ENCODE measurements around the gene AFAP1.

Gene AFAP1

DNA sequence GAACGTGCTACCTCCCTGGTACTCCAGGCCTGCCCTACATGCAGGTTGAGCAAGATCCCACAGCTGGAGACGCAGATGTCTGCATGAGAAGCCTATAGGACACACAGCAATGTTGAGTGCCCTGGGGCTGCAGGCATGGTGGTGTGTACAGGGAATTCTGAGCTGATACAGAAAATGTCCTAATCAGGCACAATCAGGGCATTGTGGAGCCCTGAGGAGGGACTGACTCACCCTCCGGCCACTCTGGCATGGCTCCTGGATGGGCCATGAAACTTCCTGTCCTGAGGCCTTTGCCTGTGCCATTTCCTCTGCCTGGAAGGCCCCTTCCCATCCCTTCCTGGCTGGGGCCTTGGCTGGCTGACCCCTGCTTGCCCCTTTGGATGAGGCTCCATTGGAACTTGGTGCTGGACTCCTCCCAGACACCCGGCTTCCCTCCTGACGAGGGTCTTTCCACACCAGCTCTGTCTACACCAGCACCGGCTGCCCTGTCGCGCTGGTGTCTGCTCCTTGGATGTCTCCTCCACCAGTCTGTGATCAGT is 16.7 kb upstream of the AFAP1 start:
- TF ChIP-seq, protein P1, sequence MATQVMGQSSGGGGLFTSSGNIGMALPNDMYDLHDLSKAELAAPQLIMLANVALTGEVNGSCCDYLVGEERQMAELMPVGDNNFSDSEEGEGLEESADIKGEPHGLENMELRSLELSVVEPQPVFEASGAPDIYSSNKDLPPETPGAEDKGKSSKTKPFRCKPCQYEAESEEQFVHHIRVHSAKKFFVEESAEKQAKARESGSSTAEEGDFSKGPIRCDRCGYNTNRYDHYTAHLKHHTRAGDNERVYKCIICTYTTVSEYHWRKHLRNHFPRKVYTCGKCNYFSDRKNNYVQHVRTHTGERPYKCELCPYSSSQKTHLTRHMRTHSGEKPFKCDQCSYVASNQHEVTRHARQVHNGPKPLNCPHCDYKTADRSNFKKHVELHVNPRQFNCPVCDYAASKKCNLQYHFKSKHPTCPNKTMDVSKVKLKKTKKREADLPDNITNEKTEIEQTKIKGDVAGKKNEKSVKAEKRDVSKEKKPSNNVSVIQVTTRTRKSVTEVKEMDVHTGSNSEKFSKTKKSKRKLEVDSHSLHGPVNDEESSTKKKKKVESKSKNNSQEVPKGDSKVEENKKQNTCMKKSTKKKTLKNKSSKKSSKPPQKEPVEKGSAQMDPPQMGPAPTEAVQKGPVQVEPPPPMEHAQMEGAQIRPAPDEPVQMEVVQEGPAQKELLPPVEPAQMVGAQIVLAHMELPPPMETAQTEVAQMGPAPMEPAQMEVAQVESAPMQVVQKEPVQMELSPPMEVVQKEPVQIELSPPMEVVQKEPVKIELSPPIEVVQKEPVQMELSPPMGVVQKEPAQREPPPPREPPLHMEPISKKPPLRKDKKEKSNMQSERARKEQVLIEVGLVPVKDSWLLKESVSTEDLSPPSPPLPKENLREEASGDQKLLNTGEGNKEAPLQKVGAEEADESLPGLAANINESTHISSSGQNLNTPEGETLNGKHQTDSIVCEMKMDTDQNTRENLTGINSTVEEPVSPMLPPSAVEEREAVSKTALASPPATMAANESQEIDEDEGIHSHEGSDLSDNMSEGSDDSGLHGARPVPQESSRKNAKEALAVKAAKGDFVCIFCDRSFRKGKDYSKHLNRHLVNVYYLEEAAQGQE (IDR thresholded peaks at IDR 0.05; ENCODE audit: insufficient read depth in 1 of 2, low read depth in 2 of 2, low read length in 2 of 2) = peak in 1 of 2 experiments; percentile 26; a peak in 1 of 4 replicates
- no peak for TF ChIP-seq TAF1 (IDR thresholded peaks at IDR 0.05; ENCODE audit: borderline replicate concordance, insufficient read depth, low read length)
- TF ChIP-seq FOXP2 (optimal IDR thresholded peaks at IDR 0.05; ENCODE audit: borderline replicate concordance, extremely low read depth, extremely low read length, insufficient read depth) = no peak
- no peak for TF ChIP-seq SIN3A (IDR thresholded peaks at IDR 0.05; ENCODE audit: borderline replicate concordance, insufficient read depth, low read length)
- TF ChIP-seq POLR2AphosphoS5 (IDR thresholded peaks at IDR 0.05; ENCODE audit: low read depth, low read length) = no peak

DNA sequence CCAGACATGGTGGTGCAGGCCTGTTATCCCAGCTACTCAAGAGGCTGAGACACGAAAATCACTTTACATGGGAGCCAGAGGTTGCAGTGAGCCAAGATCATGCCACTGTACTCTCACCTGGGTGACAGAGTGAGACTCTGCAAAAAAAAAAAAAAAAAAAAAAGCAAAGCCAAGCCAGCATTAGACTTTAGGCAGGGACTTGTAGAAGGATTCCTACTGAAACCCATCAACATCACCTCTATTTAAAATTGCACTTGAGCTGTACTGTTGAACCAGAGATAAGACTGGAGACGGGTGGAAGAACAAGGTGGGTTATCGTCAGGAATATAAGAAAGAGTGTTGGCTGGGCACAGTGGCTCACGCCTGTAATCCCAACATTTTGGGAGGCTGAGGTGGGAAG is 15.7 kb upstream of the AFAP1 start:
- TF ChIP-seq FOXP2 (optimal IDR thresholded peaks at IDR 0.05; ENCODE audit: borderline replicate concordance, extremely low read depth, extremely low read length, insufficient read depth) (no peak), TAF1 (IDR thresholded peaks at IDR 0.05; ENCODE audit: borderline replicate concordance, insufficient read depth, low read length) (no peak)
- TF ChIP-seq, protein P1 (IDR thresholded peaks at IDR 0.05; ENCODE audit: insufficient read depth in 1 of 2, low read depth in 2 of 2, low read length in 2 of 2) = no peak

DNA sequence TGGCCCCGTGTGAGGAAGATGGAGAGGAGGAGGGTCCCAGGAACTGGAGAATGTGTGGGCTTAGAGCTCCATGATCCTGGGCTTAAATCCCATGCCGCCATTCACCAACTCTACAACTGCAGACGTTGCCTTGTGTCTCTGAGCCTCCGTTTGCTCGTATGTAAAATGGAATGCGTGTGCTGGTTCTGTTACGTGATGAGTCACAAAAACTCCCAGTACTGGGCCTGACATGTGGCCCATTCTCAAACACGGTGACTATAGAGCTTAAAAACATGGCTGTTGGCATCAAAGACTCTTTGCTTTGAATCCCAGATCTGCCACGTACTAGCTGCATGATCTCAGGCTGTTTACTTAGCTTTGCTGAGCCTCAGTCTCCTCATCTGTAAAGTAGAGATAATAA is 13.0 kb upstream of the AFAP1 start:
- TF ChIP-seq, protein P1 (IDR thresholded peaks at IDR 0.05; ENCODE audit: insufficient read depth in 1 of 2, low read depth in 2 of 2, low read length in 2 of 2) = no peak
- TF ChIP-seq FOXP2 (optimal IDR thresholded peaks at IDR 0.05; ENCODE audit: borderline replicate concordance, extremely low read depth, extremely low read length, insufficient read depth) (no peak), SIN3A (IDR thresholded peaks at IDR 0.05; ENCODE audit: borderline replicate concordance, insufficient read depth, low read length) (no peak), TAF1 (IDR thresholded peaks at IDR 0.05; ENCODE audit: borderline replicate concordance, insufficient read depth, low read length) (no peak), POLR2AphosphoS5 (IDR thresholded peaks at IDR 0.05; ENCODE audit: low read depth, low read length) (no peak)

DNA sequence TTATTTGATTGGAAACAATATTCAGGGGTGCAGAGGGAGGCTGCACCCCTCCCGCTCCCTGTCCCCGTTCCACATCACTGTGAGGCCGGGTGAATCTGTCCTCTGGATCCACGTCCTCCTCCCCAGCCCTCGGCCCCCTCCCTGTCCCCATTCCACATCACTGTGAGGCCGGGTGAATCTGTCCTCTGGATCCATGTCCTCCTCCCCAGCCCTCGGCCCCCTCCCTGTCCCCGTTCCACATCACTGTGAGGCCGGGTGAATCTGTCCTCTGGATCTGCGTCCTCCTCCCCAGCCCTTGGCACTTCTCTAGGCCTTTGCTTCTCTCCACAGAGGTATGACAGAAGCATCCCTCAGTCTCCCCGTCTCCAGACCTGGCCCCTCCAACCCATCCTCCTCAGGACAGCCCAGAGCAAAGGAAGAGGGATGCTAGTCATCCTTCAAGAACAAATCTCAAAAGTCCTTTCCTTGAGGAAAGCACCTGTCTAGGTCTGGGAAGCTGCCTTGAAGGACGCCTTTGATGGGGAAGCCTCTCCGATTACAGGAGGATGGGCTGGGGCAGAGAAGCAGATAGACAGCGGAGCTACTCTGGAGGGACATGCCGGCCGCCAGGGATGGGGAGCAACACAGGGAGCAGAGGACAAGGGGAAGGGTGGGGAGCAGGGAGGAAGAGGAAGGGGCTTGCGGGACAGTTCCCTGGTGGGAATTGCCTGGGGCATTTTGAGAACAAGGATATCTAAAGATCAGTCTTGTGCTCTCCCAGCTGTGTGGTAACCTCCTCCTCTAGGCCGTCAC is 10.8 kb upstream of the AFAP1 start:
- TF ChIP-seq, protein P1 (IDR thresholded peaks at IDR 0.05; ENCODE audit: insufficient read depth in 1 of 2, low read depth in 2 of 2, low read length in 2 of 2) = no peak
- TF ChIP-seq SIN3A (IDR thresholded peaks at IDR 0.05; ENCODE audit: borderline replicate concordance, insufficient read depth, low read length) (no peak), FOXP2 (optimal IDR thresholded peaks at IDR 0.05; ENCODE audit: borderline replicate concordance, extremely low read depth, extremely low read length, insufficient read depth) (no peak), POLR2AphosphoS5 (IDR thresholded peaks at IDR 0.05; ENCODE audit: low read depth, low read length) (no peak), TAF1 (IDR thresholded peaks at IDR 0.05; ENCODE audit: borderline replicate concordance, insufficient read depth, low read length) (no peak)

Data from PFSK-1 (cell line).